HEK293T (cell line): ENCODE results near the gene PCP4L1.

Experiments used
- CTCF ChIA-PET: fragments of 350-600 bp; formaldehyde crosslinking; extraction: SDS; loops from one replicate; lab custom pipeline; 2021; ENCODE audit warnings: antibody characterized with exemption, inconsistent platforms; lab: Yijun Ruan, JAX
- POLR2A ChIA-PET: fragments of 350-600 bp; formaldehyde crosslinking; extraction: SDS; loops from one replicate; lab custom pipeline; 2020; ENCODE audit warnings: antibody characterized with exemption, inconsistent platforms; lab: Yijun Ruan, JAX
- DNase-seq: peaks from one replicate; pipeline ENCODE4 v3.0.0; 2012; ENCODE audit warnings: mixed read lengths; ENCODE audit errors: extremely low spot score
- ARNT ChIP-seq: fragments of 450-650 bp; IDR thresholded peaks from 2 replicates; pipeline ENCODE4 v1.6.1; 2017; ENCODE audit warnings: mild to moderate bottlenecking
- BHLHE40 ChIP-seq: fragments of 450-650 bp; IDR thresholded peaks from 2 replicates; pipeline ENCODE4 v1.6.1; 2016; ENCODE audit warnings: mild to moderate bottlenecking, moderate library complexity, borderline replicate concordance
- CTBP1 ChIP-seq: fragments of 450-650 bp; IDR thresholded peaks from 2 replicates; pipeline ENCODE4 v1.6.1; 2016; ENCODE audit warnings: borderline replicate concordance
- ELF4 ChIP-seq: fragments of 450-650 bp; IDR thresholded peaks from 2 replicates; pipeline ENCODE4 v1.6.1; 2017; ENCODE audit warnings: antibody characterized with exemption
- FOXA1 ChIP-seq: fragments of 450-650 bp; IDR thresholded peaks from 2 replicates; pipeline ENCODE4 v1.6.1; 2016; ENCODE audit warnings: mild to moderate bottlenecking
- FOXK2 ChIP-seq: fragments of 450-650 bp; IDR thresholded peaks from 2 replicates; pipeline ENCODE4 v1.6.1; 2016; ENCODE audit warnings: mild to moderate bottlenecking
- FOXM1 ChIP-seq: fragments of 450-650 bp; IDR thresholded peaks from 2 replicates; pipeline ENCODE4 v1.6.1; 2017; ENCODE audit warnings: mild to moderate bottlenecking, borderline replicate concordance
- HDGF ChIP-seq: fragments of 450-650 bp; IDR thresholded peaks from 2 replicates; pipeline ENCODE4 v1.6.1; 2017; ENCODE audit warnings: antibody characterized with exemption, borderline replicate concordance
- L3MBTL2 ChIP-seq: fragments of 450-650 bp; conservative IDR thresholded peaks from 2 replicates; pipeline ENCODE4 v1.6.1; 2016; ENCODE audit warnings: mild to moderate bottlenecking
- LEF1 ChIP-seq: fragments of 450-650 bp; IDR thresholded peaks from 2 replicates; pipeline ENCODE4 v1.6.1; 2017; ENCODE audit warnings: mild to moderate bottlenecking, borderline replicate concordance
- NFRKB ChIP-seq: fragments of 450-650 bp; IDR thresholded peaks from 2 replicates; pipeline ENCODE4 v1.6.1; 2016; ENCODE audit warnings: mild to moderate bottlenecking, moderate library complexity
- SP1 ChIP-seq: fragments of 450-650 bp; IDR thresholded peaks from 2 replicates; pipeline ENCODE4 v1.6.1; 2017
- SUZ12 ChIP-seq: fragments of 450-650 bp; IDR thresholded peaks from 2 replicates; pipeline ENCODE4 v1.6.1; 2016; ENCODE audit warnings: mild to moderate bottlenecking
- TARDBP ChIP-seq: fragments of 450-650 bp; IDR thresholded peaks from 2 replicates; pipeline ENCODE4 v1.6.1; 2016
- ZNF384 ChIP-seq: fragments of 450-650 bp; IDR thresholded peaks from 2 replicates; pipeline ENCODE4 v1.6.1; 2016
- TF ChIP-seq, protein P1 (sequence below): fragments of 450-650 bp; IDR thresholded peaks from 2 replicates; pipeline ENCODE4 v1.6.1; 2016

Gene PCP4L1

DNA sequence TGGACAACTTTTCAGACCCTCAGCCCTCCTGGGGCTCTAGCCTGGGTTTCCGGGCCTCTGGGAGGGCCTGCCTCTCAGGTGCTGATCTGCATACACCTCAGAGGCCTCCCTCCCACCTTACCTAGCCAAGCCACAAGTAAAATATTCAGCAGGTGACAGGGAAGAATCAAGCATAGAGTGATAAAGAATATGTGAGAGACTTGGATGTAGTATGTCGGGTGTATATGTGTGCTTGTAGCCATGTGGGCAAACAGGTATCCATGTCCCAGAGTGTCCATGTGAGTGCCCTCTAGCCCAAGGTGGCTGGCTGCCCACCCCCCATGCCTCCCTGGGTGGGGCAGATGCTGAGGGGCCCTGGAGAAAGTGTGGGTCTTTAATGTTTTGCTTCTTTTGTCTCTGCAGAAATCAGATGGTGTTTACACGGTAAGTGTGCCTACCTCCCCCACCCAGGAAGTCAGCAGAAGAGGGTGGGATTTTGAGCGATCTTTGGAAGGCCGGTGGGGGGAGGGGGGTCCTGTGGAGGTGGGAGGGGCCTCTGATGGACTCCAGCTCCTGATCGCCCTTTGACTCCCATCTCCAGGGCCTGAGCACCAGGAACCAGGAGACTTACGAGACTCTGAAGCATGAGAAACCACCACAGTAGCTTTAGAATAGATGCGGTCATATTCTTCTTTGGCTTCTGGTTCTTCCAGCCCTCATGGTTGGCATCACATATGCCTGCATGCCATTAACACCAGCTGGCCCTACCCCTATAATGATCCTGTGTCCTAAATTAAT lies 40.1 kb upstream of the PCP4L1 start:
- ChIA-PET CTCF (interaction anchor here (1.2 kb wide), 1 partner anchor 163 kb away, joined by 5 read pairs; no protein-coding TSS in a partner anchor), POLR2A (interaction anchor here (6.5 kb wide), 1 partner anchor 16 kb away, joined by 32 read pairs; the partner anchor contains the start of gene NDUFS2)
- no peak for TF ChIP-seq NFRKB
- no peak for TF ChIP-seq ZNF384
- no peak for TF ChIP-seq SUZ12
- no peak for TF ChIP-seq ARNT
- no peak for TF ChIP-seq FOXM1
- TF ChIP-seq HDGF = no peak
- TF ChIP-seq FOXK2 = no peak
- TF ChIP-seq LEF1 = no peak
- DNase-seq = no peak

DNA sequence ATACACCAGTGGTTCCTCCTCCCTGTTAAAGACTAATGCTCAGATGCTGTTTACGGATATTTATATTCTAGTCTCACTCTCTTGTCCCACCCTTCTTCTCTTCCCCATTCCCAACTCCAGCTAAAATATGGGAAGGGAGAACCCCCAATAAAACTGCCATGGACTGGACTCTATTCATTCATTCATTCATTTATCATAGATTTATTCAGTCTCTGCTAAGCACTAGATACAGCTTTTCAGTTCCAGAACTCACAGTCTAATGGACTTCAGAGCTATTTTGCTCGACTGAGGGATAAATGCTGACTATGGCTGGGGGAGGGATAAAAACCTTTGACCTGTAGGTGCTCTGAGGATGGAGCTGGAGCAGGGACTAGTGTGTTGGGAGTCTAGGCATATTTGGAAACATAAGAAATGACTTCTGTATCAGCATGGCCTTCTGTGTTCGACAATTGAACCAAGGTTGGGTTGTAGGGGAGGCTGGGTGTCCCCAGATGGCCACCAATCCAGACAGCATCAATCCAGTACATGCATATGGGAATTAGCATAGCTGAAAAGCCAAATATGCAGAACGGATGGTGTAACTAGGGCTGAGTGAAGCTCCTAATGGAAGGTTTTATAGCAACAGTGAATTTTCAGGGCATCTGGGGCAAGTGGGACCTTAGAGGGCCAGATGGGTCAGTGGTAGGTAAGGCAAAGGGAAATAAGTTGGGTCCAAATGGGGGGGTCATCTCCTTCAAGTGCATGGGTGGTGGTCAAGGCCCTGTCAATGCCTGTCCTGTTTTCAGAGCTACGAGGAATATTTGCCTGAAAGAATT lies 39.3 kb upstream of the PCP4L1 start:
- ChIA-PET CTCF (interaction anchor here (1.2 kb wide), 1 partner anchor 8 kb away, joined by 5 read pairs; no protein-coding TSS in a partner anchor), POLR2A (interaction anchor here (0.7 to 6.5 kb wide), 3 partner anchors 17 to 181 kb away, joined by 3 to 32 read pairs (median 3); partner anchors contain the start of genes NDUFS2 and SDHC)
- TF ChIP-seq SUZ12 (no peak), FOXA1 (no peak), ELF4 (no peak), HDGF (no peak), LEF1 (no peak), TARDBP (no peak), SP1 (no peak), BHLHE40 (no peak), ARNT (no peak), ZNF384 (no peak), CTBP1 (no peak)
- TF ChIP-seq, protein P1, sequence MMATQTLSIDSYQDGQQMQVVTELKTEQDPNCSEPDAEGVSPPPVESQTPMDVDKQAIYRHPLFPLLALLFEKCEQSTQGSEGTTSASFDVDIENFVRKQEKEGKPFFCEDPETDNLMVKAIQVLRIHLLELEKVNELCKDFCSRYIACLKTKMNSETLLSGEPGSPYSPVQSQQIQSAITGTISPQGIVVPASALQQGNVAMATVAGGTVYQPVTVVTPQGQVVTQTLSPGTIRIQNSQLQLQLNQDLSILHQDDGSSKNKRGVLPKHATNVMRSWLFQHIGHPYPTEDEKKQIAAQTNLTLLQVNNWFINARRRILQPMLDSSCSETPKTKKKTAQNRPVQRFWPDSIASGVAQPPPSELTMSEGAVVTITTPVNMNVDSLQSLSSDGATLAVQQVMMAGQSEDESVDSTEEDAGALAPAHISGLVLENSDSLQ = no peak
- no peak for DNase-seq

DNA sequence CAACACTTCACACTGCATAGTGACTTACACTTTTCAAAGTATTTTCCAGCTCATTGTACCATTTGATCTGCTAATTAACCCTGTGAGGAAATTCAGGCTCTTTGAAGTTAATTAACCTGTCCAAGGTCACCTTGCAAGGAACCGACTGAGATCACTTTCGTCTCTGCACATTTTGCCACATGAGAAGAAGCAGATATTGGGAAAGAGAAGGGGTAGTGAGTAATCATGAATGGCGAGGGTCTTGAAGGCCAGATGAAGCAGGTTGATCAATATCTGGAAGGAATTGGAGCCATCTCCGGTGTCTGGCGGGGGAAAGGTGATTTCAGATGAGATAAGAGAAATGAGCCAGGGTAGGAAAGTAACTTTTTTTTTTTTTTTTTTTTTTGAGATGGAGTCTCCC lies 38.5 kb upstream of the PCP4L1 start:
- DNase-seq = no peak
- no peak for TF ChIP-seq FOXK2
- TF ChIP-seq HDGF = no peak
- TF ChIP-seq ARNT = no peak
- no peak for TF ChIP-seq SP1
- TF ChIP-seq L3MBTL2 = no peak
- no peak for TF ChIP-seq CTBP1
- no peak for TF ChIP-seq FOXA1
- no peak for TF ChIP-seq ELF4
- TF ChIP-seq NFRKB = no peak
- no peak for TF ChIP-seq SUZ12
- no peak for TF ChIP-seq BHLHE40
- ChIA-PET CTCF (interaction anchor here (1.2 kb wide), 1 partner anchor 9 kb away, joined by 5 read pairs; no protein-coding TSS in a partner anchor), POLR2A (interaction anchor here (0.7 to 6.5 kb wide), 2 partner anchors 18 to 180 kb away, joined by 3 to 32 read pairs; partner anchors contain the start of gene NDUFS2)

DNA sequence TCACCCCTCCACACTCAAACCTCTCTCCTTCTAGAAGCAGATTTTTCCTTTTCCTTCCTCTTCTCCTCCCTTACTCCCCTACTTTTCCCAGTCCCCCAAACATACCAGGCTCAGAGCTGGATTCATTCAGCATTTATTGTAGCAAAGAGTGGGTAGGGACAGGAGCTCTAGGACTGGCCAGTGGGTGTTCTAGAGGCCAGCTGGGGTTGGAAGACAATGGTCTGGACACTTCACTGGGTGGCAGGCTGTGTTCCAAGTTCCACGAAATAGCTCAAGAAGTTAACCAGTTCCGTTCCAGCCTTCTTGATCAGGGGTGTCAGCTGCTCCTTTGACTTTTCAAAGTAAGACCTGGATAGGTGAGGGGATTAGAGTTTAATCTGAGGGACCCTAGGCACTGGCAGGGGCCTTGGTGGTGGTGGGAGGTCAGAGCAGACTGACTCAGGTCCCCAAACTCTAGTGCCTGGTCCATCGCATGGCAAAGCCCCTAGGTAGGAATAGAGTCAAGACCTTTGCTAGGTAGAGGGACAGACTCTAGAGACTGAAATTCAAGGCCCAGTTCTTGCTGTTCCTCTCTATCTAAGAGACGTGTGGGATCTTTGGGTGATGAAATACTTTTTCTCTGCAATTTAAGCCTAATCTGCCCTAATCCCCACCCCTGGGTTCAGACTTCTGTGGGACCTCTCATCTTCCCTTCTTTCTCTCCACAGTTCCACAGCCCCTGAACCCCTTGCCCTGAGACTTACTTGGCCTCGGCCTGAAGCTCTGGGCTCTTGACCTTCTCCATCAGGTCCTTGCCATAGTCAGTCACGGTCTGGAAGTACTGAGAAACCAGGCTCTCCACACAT lies 36.1 kb upstream of the PCP4L1 start:
- CTCF ChIA-PET = interaction anchor here (0.6 kb wide), 1 partner anchor 26 kb away, joined by 3 read pairs; no protein-coding TSS in a partner anchor

More for the DNA sequence above, 36.1 kb upstream of the PCP4L1 start:
- DNase-seq = no peak
- TF ChIP-seq L3MBTL2 (no peak), TARDBP (no peak), SUZ12 (no peak), CTBP1 (no peak), LEF1 (no peak), ELF4 (no peak), FOXM1 (no peak), ARNT (no peak), SP1 (no peak), BHLHE40 (no peak), FOXA1 (no peak), ZNF384 (no peak)
- TF ChIP-seq, protein P1 = no peak
- POLR2A ChIA-PET = interaction anchor here (0.6 to 2.5 kb wide), 2 partner anchors 20 to 24 kb away, joined by 3 to 10 read pairs; partner anchors contain the start of gene NDUFS2
